Peyer's patch (tissue), 4 donors: ENCODE data around the gene PLA2G2C.

Experiments used
- POLR2A ChIP-seq, 2 donors: fragments of 450-650 bp; IDR thresholded peaks; one replicate each; pipeline ENCODE4 v1.5.1; 2017; ENCODE audit warnings: antibody characterized with exemption in 2 of 2, mild to moderate bottlenecking in 2 of 2, moderate library complexity in 2 of 2
- TF ChIP-seq, protein P1 (sequence below), 6 experiments: fragments of 450-650 bp in 4 of 6; fragments of 200-600 bp in 2 of 6; sonication (generic) in 1 of 6; IDR thresholded peaks; one replicate each; pipeline ENCODE4 v1.5.1; 2017 to 2019; ENCODE audit warnings: antibody characterized with exemption in 6 of 6, mild to moderate bottlenecking in 3 of 6, moderate library complexity in 1 of 6

DNA sequence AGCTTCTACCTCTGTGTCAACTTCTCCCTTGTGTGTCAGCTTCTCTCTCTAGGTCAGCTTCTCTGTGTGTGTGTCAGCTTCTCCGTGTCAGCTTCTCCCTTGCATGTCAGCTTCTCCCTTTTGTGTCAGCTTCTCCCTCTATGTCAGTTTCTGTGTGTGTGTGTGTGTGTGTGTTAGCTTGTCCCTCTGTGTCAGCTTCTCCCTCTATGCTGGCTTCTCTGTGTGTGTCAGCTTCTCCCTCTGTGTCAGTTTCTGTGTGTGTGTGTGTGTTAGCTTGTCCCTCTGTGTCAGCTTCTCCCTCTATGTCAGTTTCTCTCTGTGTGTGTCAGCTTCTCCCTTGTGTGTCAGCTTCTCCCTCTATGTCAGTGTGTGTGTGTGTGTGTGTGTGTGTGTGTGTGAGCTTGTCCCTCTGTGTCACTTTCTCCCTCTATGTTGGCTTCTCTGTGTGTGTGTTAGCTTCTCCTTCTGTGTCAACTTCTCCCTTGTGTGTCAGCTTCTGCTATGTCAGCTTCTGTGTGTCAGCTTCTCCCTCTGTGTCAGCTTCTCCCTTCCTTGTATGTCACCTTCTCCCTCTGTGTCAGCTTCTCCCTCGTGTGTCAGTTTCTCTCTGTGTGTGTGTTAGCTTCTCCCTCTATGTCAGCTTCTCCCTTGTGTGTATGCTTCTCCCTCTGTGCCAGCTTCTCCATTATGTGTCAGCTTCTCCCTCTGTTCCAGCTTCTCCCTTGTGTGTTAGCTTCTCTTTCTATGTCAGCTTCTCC, 6.8 kb downstream of the PLA2G2C start:
- TF ChIP-seq, protein P1, sequence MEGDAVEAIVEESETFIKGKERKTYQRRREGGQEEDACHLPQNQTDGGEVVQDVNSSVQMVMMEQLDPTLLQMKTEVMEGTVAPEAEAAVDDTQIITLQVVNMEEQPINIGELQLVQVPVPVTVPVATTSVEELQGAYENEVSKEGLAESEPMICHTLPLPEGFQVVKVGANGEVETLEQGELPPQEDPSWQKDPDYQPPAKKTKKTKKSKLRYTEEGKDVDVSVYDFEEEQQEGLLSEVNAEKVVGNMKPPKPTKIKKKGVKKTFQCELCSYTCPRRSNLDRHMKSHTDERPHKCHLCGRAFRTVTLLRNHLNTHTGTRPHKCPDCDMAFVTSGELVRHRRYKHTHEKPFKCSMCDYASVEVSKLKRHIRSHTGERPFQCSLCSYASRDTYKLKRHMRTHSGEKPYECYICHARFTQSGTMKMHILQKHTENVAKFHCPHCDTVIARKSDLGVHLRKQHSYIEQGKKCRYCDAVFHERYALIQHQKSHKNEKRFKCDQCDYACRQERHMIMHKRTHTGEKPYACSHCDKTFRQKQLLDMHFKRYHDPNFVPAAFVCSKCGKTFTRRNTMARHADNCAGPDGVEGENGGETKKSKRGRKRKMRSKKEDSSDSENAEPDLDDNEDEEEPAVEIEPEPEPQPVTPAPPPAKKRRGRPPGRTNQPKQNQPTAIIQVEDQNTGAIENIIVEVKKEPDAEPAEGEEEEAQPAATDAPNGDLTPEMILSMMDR (IDR thresholded peaks at IDR 0.05), result no peak
- no peak for TF ChIP-seq POLR2A (IDR thresholded peaks at IDR 0.05)
